ENCODE measurements around the gene KCND3.

GRCh38 chr1:112017183-112017582 lies 27.7 kb upstream of the KCND3 start:
- TF ChIP-seq POLR2A (IDR thresholded peaks at IDR 0.05), result no peak
- TF ChIP-seq CTCF (IDR thresholded peaks at IDR 0.05), result no peak

Data from lower leg skin (tissue), 3 donors.